ENCODE measurements around the gene CIAO3.

CIAO3 gene

DNA sequence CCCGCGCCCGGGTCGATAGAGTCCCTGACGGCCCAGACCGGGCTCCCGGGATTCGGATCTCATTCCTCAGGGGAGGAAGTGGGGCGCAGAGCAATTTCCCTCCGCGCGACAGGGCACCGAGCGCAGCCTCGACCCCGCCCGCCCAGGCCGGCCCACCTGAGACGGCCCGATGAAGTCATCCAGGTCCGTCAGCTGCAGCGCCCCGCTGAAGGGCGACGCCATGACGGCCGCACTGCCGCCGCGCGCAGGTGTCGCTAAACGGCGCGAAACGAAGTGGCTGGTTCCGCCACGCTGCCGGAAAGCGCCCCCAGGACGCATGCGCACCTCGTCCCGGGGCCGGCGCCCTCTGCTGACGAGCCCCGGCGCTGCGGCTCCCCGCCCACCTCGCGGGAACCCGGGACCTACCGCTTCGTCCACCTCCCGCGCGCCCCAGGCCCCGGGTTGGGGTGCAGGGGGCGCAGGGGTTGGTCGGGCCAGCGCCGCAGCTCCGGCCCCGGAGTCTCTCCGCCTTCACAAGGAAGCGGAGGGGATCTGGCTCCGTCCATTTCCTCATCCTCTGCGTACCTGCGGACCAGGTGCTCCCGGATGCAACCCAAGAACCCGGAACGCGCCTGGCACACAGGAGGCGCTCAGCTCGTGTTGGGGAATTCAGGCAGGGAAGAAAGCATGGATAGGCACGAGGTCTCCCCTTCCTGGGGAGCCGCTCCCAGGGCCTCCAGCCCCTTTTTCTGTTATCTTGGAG is at the start of gene CIAO3:
TSS of gene CIAO3 (minus strand) at position 234 of the 742 bp plus-strand sequence. CDS start at position 222, 12 bp downstream.
- H2AFZ ChIP-seq (ENCODE audit: low read depth, low read length), result peak within 1 kb of the TSS; percentile 88
- H3K4me1 ChIP-seq (ENCODE audit: insufficient read depth, low read length), result peaks cover 11% of the 10 kb centered on the region
- no peaks in the 10 kb centered on the region for H3K9me3 ChIP-seq (ENCODE audit: low read length)
- H3K36me3 ChIP-seq (ENCODE audit: insufficient read depth, low read length), result peaks cover 17% of the 10 kb centered on the region
- H3K27me3 ChIP-seq (ENCODE audit: insufficient read depth, low read length), result no peaks in the 10 kb centered on the region
- peak within 1 kb of the TSS; percentile 80 for H3K4me3 ChIP-seq (ENCODE audit: low read length)

GRCh38 chr16:790086-790485 is 49.3 kb upstream of the CIAO3 start:
- Histone ChIP-seq H3K9me3 (ENCODE audit: low read length) (no peaks in the 10 kb centered on the region), H3K4me3 (ENCODE audit: low read length) (peak overlapping the region; percentile 65), H3K4me1 (ENCODE audit: insufficient read depth, low read length) (peaks cover 20% of the 10 kb centered on the region), H2AFZ (ENCODE audit: low read depth, low read length) (no peak overlapping the region), H3K27me3 (ENCODE audit: insufficient read depth, low read length) (no peaks in the 10 kb centered on the region), H3K36me3 (ENCODE audit: insufficient read depth, low read length) (peaks cover 43% of the 10 kb centered on the region)

GRCh38 chr16:789191-789850 is 48.5 kb upstream of the CIAO3 start:
- Histone ChIP-seq H3K9me3 (ENCODE audit: low read length) (no peaks in the 10 kb centered on the region), H3K4me1 (ENCODE audit: insufficient read depth, low read length) (peaks cover 20% of the 10 kb centered on the region), H3K27me3 (ENCODE audit: insufficient read depth, low read length) (no peaks in the 10 kb centered on the region), H2AFZ (ENCODE audit: low read depth, low read length) (no peak overlapping the region), H3K36me3 (ENCODE audit: insufficient read depth, low read length) (peaks cover 38% of the 10 kb centered on the region), H3K4me3 (ENCODE audit: low read length) (peak overlapping the region; percentile 65)

- Histone ChIP-seq H2AFZ (ENCODE audit: low read depth, low read length) (peak within 1 kb of the TSS; percentile 32), H3K4me1 (ENCODE audit: insufficient read depth, low read length) (peaks cover 20% of the 10 kb centered on the region), H3K4me3 (ENCODE audit: low read length) (peak within 1 kb of the TSS; percentile 95), H3K9me3 (ENCODE audit: low read length) (no peaks in the 10 kb centered on the region), H3K36me3 (ENCODE audit: insufficient read depth, low read length) (peaks cover 34% of the 10 kb centered on the region), H3K27me3 (ENCODE audit: insufficient read depth, low read length) (no peaks in the 10 kb centered on the region)
Measured at GRCh38 chr16:788399-789126, 47.8 kb upstream of the CIAO3 start, which contains the start of gene CHTF18. TSS of gene CHTF18 (plus strand) at chr16:788620. CDS start at chr16:788685, 65 bp downstream.

- Histone ChIP-seq H3K36me3 (ENCODE audit: insufficient read depth, low read length) (peaks cover 28% of the 10 kb centered on the region), H3K9me3 (ENCODE audit: low read length) (no peaks in the 10 kb centered on the region), H3K27me3 (ENCODE audit: insufficient read depth, low read length) (no peaks in the 10 kb centered on the region), H3K4me1 (ENCODE audit: insufficient read depth, low read length) (peaks cover 20% of the 10 kb centered on the region), H2AFZ (ENCODE audit: low read depth, low read length) (peak within 1 kb of the TSS; percentile 32), H3K4me3 (ENCODE audit: low read length) (peak within 1 kb of the TSS; percentile 95)
Measured at GRCh38 chr16:787978-788398, 47.2 kb upstream of the CIAO3 start, which contains the start of gene RPUSD1. TSS of gene RPUSD1 (minus strand) at chr16:788381. CDS start at chr16:787737, 644 bp downstream.

DNA sequence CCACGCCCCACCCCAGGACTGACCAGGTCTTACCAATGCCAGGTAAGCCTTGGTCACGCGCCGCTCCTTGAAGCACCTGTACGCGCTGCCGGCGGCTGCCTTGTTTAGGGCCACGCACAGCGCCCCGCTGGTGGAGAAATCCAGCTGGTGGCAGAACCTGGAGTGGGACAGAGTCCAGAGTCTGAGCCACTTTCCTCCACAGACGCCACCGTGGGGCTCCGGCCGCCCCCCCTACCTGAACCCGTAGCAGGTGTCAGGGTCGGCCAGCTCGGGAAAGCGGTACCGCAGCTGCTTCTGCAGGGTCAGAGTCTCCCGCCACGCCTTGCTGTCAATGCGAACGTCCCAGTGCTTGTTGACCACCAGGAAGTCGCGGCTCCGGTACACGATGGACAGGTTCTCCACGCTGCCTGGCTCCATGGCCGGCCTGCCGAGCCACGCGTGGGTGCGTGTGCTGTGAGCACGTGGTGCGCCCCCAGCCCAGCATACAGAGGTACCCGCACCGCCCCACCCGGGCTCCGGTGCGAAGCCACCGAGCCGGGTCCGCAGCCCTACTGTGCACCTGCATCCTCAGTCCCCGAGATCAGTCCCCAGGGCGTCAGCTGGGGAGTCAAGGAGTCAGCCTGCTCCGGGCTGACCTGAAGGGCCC is 46.6 kb upstream of the CIAO3 start:
- Histone ChIP-seq H3K27me3 (ENCODE audit: insufficient read depth, low read length) (peaks cover 5% of the 10 kb centered on the region), H2AFZ (ENCODE audit: low read depth, low read length) (no peak overlapping the region), H3K4me3 (ENCODE audit: low read length) (peak overlapping the region; percentile 95), H3K4me1 (ENCODE audit: insufficient read depth, low read length) (peaks cover 20% of the 10 kb centered on the region), H3K9me3 (ENCODE audit: low read length) (no peaks in the 10 kb centered on the region), H3K36me3 (ENCODE audit: insufficient read depth, low read length) (peaks cover 26% of the 10 kb centered on the region)

DNA sequence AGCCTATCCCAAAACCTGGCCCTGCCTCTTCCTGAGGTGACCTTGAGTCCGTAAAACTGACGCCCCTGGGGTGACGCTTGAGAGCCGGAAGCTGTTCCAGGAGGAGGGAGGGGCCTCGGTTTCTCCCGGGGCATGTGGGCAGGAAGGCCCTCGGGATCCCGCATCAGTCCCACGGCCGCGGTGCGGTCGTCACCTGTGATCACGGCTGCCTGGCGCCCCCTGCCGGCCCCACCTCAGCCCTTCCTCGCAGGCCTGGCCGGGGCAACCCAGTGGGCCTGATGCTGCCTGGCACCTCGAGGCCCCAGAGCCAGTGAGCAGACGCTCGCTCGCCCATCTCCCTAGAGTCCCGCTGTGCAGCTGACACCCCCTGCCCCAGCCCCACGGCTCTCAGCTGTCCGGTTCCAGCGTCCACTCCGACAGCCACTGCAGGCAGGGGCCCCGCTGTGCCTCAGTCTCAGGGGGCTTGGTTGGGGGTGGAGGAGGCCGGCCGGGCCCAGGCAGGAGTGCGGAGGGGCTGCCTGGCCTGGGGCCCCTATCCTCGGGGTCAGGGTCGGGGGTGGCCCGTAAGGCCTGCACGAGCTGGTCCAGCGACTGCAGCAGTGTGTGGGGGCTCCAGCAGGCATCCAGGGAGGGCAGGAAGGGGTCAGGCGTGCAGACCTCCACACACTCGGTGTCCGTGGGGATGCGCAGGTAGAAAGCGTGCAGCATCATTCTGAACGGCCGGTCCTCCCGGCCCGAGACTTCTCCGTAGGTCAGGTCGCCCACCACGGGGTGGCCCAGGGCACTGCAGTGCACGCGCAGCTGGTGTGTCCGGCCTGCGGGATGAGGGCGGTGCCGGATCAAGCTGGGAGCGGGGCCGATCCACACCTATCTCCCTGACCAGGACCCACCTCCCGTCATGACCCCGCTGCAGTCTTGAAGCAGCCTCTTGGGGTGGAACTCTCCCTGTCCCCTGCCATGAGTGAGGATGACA is 45.1 kb upstream of the CIAO3 start:
- Histone ChIP-seq H3K4me3 (ENCODE audit: low read length) (no peak overlapping the region), H3K36me3 (ENCODE audit: insufficient read depth, low read length) (peaks cover 10% of the 10 kb centered on the region), H3K27me3 (ENCODE audit: insufficient read depth, low read length) (peaks cover 16% of the 10 kb centered on the region), H2AFZ (ENCODE audit: low read depth, low read length) (no peak overlapping the region), H3K9me3 (ENCODE audit: low read length) (no peaks in the 10 kb centered on the region), H3K4me1 (ENCODE audit: insufficient read depth, low read length) (peaks cover 20% of the 10 kb centered on the region)

DNA sequence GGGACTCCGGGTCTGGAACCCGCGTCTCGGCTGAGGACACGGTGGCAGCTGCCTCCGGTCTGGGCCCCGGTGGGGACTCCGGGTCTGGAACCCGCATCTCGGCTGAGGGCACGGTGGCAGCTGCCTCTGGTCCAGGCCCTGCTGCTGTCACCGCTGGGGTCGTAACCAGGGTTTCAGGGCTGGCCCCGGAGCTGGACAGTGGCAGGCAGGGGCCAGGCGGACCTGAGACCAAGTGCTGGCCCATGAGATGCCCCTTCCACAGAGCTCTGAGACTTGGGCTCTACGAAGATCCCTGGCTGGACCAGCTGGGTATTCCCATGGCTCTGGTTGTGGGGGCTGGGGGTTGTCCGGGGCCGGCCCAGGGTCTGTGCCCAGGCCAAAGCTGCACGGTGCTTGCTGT is 43.6 kb upstream of the CIAO3 start:
- Histone ChIP-seq H3K27me3 (ENCODE audit: insufficient read depth, low read length) (peaks cover 29% of the 10 kb centered on the region), H3K36me3 (ENCODE audit: insufficient read depth, low read length) (peaks cover 5% of the 10 kb centered on the region)

GRCh38 chr16:783404-784161 is 42.8 kb upstream of the CIAO3 start:
- H3K9me3 ChIP-seq (ENCODE audit: low read length), result no peaks in the 10 kb centered on the region
- peaks cover 31% of the 10 kb centered on the region for H3K27me3 ChIP-seq (ENCODE audit: insufficient read depth, low read length)
- H3K4me3 ChIP-seq (ENCODE audit: low read length), result no peak overlapping the region
- peaks cover 9% of the 10 kb centered on the region for H3K4me1 ChIP-seq (ENCODE audit: insufficient read depth, low read length)
- H2AFZ ChIP-seq (ENCODE audit: low read depth, low read length), result no peak overlapping the region
- H3K36me3 ChIP-seq (ENCODE audit: insufficient read depth, low read length), result peaks cover 5% of the 10 kb centered on the region

More for the DNA sequence above, 43.6 kb upstream of the CIAO3 start:
- H3K4me3 ChIP-seq (ENCODE audit: low read length), result no peak overlapping the region
- H3K4me1 ChIP-seq (ENCODE audit: insufficient read depth, low read length), result peaks cover 15% of the 10 kb centered on the region
- H3K9me3 ChIP-seq (ENCODE audit: low read length), result no peaks in the 10 kb centered on the region
- H2AFZ ChIP-seq (ENCODE audit: low read depth, low read length), result no peak overlapping the region

DNA sequence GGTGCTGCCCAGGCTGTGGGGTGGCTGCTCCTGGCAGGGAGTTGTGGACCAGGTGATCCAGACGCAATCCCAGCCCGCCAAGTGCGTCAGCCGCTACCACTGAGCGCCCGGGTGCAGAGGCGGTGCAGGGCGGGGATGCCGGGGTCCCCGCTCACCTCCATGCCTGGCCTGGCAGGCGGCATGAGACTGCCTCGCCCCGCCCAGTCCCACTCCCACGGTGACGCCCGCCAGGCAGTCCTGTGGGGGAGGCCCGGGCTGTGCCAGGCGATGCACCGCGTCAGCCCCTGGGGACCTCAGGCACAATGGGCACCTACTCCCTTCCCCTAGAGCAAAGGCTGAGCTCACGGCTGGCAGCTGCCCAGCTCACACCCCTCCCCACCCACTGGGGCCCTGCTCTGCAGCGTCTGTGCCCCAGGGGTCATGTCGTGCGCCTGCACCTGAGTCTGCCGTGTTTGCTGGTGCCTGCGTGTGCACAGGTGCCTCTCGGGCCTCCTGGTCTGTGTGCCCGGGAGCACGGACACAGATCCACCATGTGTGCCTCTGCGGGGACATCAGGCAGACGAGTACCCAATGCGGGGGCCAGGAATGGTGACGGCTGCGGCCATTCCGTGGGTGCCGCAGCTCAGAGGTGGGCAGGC is 42.1 kb upstream of the CIAO3 start:
- no peak overlapping the region for H2AFZ ChIP-seq (ENCODE audit: low read depth, low read length)
- H3K4me1 ChIP-seq (ENCODE audit: insufficient read depth, low read length), result peaks cover 9% of the 10 kb centered on the region
- H3K4me3 ChIP-seq (ENCODE audit: low read length), result no peak overlapping the region
- H3K9me3 ChIP-seq (ENCODE audit: low read length), result no peaks in the 10 kb centered on the region
- H3K27me3 ChIP-seq (ENCODE audit: insufficient read depth, low read length), result peaks cover 37% of the 10 kb centered on the region
- H3K36me3 ChIP-seq (ENCODE audit: insufficient read depth, low read length), result peaks cover 5% of the 10 kb centered on the region

GRCh38 chr16:782258-782657 is 41.5 kb upstream of the CIAO3 start:
- H3K36me3 ChIP-seq (ENCODE audit: insufficient read depth, low read length), result peaks cover 5% of the 10 kb centered on the region
- H3K4me1 ChIP-seq (ENCODE audit: insufficient read depth, low read length), result peaks cover 5% of the 10 kb centered on the region
- H3K4me3 ChIP-seq (ENCODE audit: low read length), result no peak overlapping the region
- peaks cover 40% of the 10 kb centered on the region for H3K27me3 ChIP-seq (ENCODE audit: insufficient read depth, low read length)
- no peaks in the 10 kb centered on the region for H3K9me3 ChIP-seq (ENCODE audit: low read length)
- no peak overlapping the region for H2AFZ ChIP-seq (ENCODE audit: low read depth, low read length)
